ENCODE data around the gene ADGRB3.
"Not testable (repeated sequence)": the region's sequence is repeated elsewhere in the genome, so short reads cannot be mapped to it uniquely, and the experiment has no call there.

The ADGRB3 gene

GRCh38 chr6:68852791-68853190 lies 217.7 kb downstream of the ADGRB3 start:
- H3K4me1 ChIP-seq (ENCODE audit: control insufficient read depth in 5 of 5, insufficient read depth in 5 of 5, low read length in 5 of 5) = no peaks in the 10 kb centered on the region
- no peaks in the 10 kb centered on the region for H3K36me3 ChIP-seq (ENCODE audit: control insufficient read depth in 5 of 5, insufficient read depth in 5 of 5, low read length in 5 of 5)
- H3K9me3 ChIP-seq (ENCODE audit: control insufficient read depth in 5 of 5, low read length in 5 of 5) = peaks cover 0 to 2% (median 0%) of the 10 kb centered on the region in 5 donors
- no peak overlapping the region for H3K4me3 ChIP-seq (ENCODE audit: low read depth in 1 of 5, low read length in 5 of 5)
- no peak overlapping the region for H3K9ac ChIP-seq (ENCODE audit: low read length in 5 of 5)
- no peak overlapping the region for H3K27ac ChIP-seq (ENCODE audit: low read depth, low read length)
- H3K27me3 ChIP-seq (ENCODE audit: control insufficient read depth in 5 of 5, insufficient read depth in 4 of 5, low read length in 5 of 5) = no peaks in the 10 kb centered on the region

- Histone ChIP-seq H3K4me3 (ENCODE audit: low read depth in 1 of 5, low read length in 5 of 5) (no peak overlapping the region), H3K27me3 (ENCODE audit: control insufficient read depth in 5 of 5, insufficient read depth in 4 of 5, low read length in 5 of 5) (no peaks in the 10 kb centered on the region), H3K36me3 (ENCODE audit: control insufficient read depth in 5 of 5, insufficient read depth in 5 of 5, low read length in 5 of 5) (no peaks in the 10 kb centered on the region), H3K9me3 (ENCODE audit: control insufficient read depth in 5 of 5, low read length in 5 of 5) (peaks cover 2 to 19% (median 15%) of the 10 kb centered on the region in 5 donors), H3K27ac (ENCODE audit: low read depth, low read length) (no peak overlapping the region), H3K4me1 (ENCODE audit: control insufficient read depth in 5 of 5, insufficient read depth in 5 of 5, low read length in 5 of 5) (no peaks in the 10 kb centered on the region), H3K9ac (ENCODE audit: low read length in 5 of 5) (no peak overlapping the region)
These were observed 224.2 kb downstream of the ADGRB3 start for GRCh38 chr6:68859233-68859632.

- no peaks in the 10 kb centered on the region for H3K36me3 ChIP-seq (ENCODE audit: control insufficient read depth in 5 of 5, insufficient read depth in 5 of 5, low read length in 5 of 5)
- H3K4me1 ChIP-seq (ENCODE audit: control insufficient read depth in 5 of 5, insufficient read depth in 5 of 5, low read length in 5 of 5) = no peaks in the 10 kb centered on the region
- no peaks in the 10 kb centered on the region for H3K27me3 ChIP-seq (ENCODE audit: control insufficient read depth in 5 of 5, insufficient read depth in 4 of 5, low read length in 5 of 5)
- no peak overlapping the region for H3K27ac ChIP-seq (ENCODE audit: low read depth, low read length)
- H3K9me3 ChIP-seq (ENCODE audit: control insufficient read depth in 5 of 5, low read length in 5 of 5) = peaks cover 0 to 9% (median 8%) of the 10 kb centered on the region in 5 donors
- H3K4me3 ChIP-seq (ENCODE audit: low read depth in 1 of 5, low read length in 5 of 5) = no peak overlapping the region
- H3K9ac ChIP-seq (ENCODE audit: low read length in 5 of 5) = no peak overlapping the region
These were observed 233.6 kb downstream of the ADGRB3 start for GRCh38 chr6:68868646-68869045.

GRCh38 chr6:68873236-68873635 lies 238.2 kb downstream of the ADGRB3 start:
- Histone ChIP-seq H3K4me3 (ENCODE audit: low read depth in 1 of 5, low read length in 5 of 5) (no peak overlapping the region), H3K4me1 (ENCODE audit: control insufficient read depth in 5 of 5, insufficient read depth in 5 of 5, low read length in 5 of 5) (no peaks in the 10 kb centered on the region), H3K9me3 (ENCODE audit: control insufficient read depth in 5 of 5, low read length in 5 of 5) (no peaks in the 10 kb centered on the region), H3K36me3 (ENCODE audit: control insufficient read depth in 5 of 5, insufficient read depth in 5 of 5, low read length in 5 of 5) (no peaks in the 10 kb centered on the region), H3K9ac (ENCODE audit: low read length in 5 of 5) (no peak overlapping the region), H3K27me3 (ENCODE audit: control insufficient read depth in 5 of 5, insufficient read depth in 4 of 5, low read length in 5 of 5) (no peaks in the 10 kb centered on the region), H3K27ac (ENCODE audit: low read depth, low read length) (no peak overlapping the region)

- no peaks in the 10 kb centered on the region for H3K36me3 ChIP-seq (ENCODE audit: control insufficient read depth in 5 of 5, insufficient read depth in 5 of 5, low read length in 5 of 5)
- H3K27me3 ChIP-seq (ENCODE audit: control insufficient read depth in 5 of 5, insufficient read depth in 4 of 5, low read length in 5 of 5) = no peaks in the 10 kb centered on the region
- H3K4me3 ChIP-seq (ENCODE audit: low read depth in 1 of 5, low read length in 5 of 5) = no peak overlapping the region
- H3K9me3 ChIP-seq (ENCODE audit: control insufficient read depth in 5 of 5, low read length in 5 of 5) = no peaks in the 10 kb centered on the region
- H3K9ac ChIP-seq (ENCODE audit: low read length in 5 of 5) = no peak overlapping the region
- H3K27ac ChIP-seq (ENCODE audit: low read depth, low read length) = no peak overlapping the region
- H3K4me1 ChIP-seq (ENCODE audit: control insufficient read depth in 5 of 5, insufficient read depth in 5 of 5, low read length in 5 of 5) = no peaks in the 10 kb centered on the region
These were observed 239.7 kb downstream of the ADGRB3 start for GRCh38 chr6:68874747-68875146.

DNA sequence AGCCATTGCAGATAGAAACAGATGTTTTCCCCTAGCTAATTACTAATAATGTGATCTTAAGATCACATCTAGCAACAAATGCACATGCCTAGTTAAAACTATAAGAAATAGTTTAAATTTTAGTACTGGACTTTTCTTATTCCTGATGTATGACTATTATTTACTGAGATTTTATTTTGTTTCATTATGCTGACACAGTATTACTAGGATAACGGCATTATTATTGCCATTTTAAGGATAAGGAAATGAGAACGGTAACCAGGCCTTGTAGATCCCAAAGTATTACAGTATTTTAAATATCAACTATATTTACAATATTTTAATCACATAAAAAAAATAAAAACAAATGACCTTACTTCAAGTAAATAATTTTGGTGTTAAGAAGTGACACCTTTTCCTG lies 240.3 kb downstream of the ADGRB3 start:
- no peaks in the 10 kb centered on the region for H3K9me3 ChIP-seq (ENCODE audit: control insufficient read depth in 5 of 5, low read length in 5 of 5)
- H3K4me3 ChIP-seq (ENCODE audit: low read depth in 1 of 5, low read length in 5 of 5) = no peak overlapping the region
- H3K9ac ChIP-seq (ENCODE audit: low read length in 5 of 5) = no peak overlapping the region
- H3K27me3 ChIP-seq (ENCODE audit: control insufficient read depth in 5 of 5, insufficient read depth in 4 of 5, low read length in 5 of 5) = peaks cover 0 to 2% (median 0%) of the 10 kb centered on the region in 5 donors
- no peak overlapping the region for H3K27ac ChIP-seq (ENCODE audit: low read depth, low read length)
- no peaks in the 10 kb centered on the region for H3K36me3 ChIP-seq (ENCODE audit: control insufficient read depth in 5 of 5, insufficient read depth in 5 of 5, low read length in 5 of 5)
- no peaks in the 10 kb centered on the region for H3K4me1 ChIP-seq (ENCODE audit: control insufficient read depth in 5 of 5, insufficient read depth in 5 of 5, low read length in 5 of 5)

DNA sequence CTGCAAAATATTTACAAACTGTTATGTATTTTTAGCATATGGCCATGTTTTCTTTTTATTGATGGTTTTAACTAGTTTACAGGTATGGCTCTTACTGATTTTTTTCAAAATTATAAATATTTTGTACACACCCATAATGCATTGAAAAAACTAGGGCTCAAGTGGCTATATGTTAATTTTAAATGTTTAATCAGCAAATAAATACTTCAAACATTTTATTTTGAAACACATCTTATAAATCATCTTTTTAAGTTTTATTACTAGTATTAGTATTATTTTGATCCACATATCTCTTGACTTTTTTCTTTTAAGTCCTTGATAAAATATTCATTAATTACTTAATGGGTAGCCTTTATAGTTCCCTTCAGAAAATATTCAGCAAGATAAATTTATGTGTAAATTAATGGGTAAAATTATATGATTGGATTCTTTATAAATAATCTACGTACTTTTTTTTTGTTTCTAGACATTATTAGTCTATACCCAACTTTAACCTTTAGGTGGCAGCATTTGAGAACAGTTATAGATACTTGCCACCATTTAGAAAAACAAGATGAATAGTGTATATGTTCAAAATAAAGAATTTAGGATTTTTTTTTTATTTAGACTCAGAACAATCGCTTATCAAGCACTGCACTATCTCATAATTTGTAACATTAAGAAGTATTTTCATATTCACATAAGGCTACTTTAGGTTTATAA lies 241.9 kb downstream of the ADGRB3 start:
- no peaks in the 10 kb centered on the region for H3K4me1 ChIP-seq (ENCODE audit: control insufficient read depth in 5 of 5, insufficient read depth in 5 of 5, low read length in 5 of 5)
- H3K9me3 ChIP-seq (ENCODE audit: control insufficient read depth in 5 of 5, low read length in 5 of 5) = no peaks in the 10 kb centered on the region
- H3K4me3 ChIP-seq (ENCODE audit: low read depth in 1 of 5, low read length in 5 of 5) = no peak overlapping the region
- no peaks in the 10 kb centered on the region for H3K36me3 ChIP-seq (ENCODE audit: control insufficient read depth in 5 of 5, insufficient read depth in 5 of 5, low read length in 5 of 5)
- no peak overlapping the region for H3K9ac ChIP-seq (ENCODE audit: low read length in 5 of 5)
- H3K27me3 ChIP-seq (ENCODE audit: control insufficient read depth in 5 of 5, insufficient read depth in 4 of 5, low read length in 5 of 5) = peaks cover 0 to 2% (median 0%) of the 10 kb centered on the region in 5 donors
- no peak overlapping the region for H3K27ac ChIP-seq (ENCODE audit: low read depth, low read length)

- Histone ChIP-seq H3K4me3 (ENCODE audit: low read depth in 1 of 5, low read length in 5 of 5) (no peak overlapping the region), H3K27ac (ENCODE audit: low read depth, low read length) (no peak overlapping the region), H3K9me3 (ENCODE audit: control insufficient read depth in 5 of 5, low read length in 5 of 5) (no peaks in the 10 kb centered on the region), H3K36me3 (ENCODE audit: control insufficient read depth in 5 of 5, insufficient read depth in 5 of 5, low read length in 5 of 5) (no peaks in the 10 kb centered on the region), H3K27me3 (ENCODE audit: control insufficient read depth in 5 of 5, insufficient read depth in 4 of 5, low read length in 5 of 5) (peaks cover 0 to 2% (median 0%) of the 10 kb centered on the region in 5 donors), H3K4me1 (ENCODE audit: control insufficient read depth in 5 of 5, insufficient read depth in 5 of 5, low read length in 5 of 5) (no peaks in the 10 kb centered on the region), H3K9ac (ENCODE audit: low read length in 5 of 5) (no peak overlapping the region)
These were observed 245.2 kb downstream of the ADGRB3 start for GRCh38 chr6:68880050-68880813.

DNA sequence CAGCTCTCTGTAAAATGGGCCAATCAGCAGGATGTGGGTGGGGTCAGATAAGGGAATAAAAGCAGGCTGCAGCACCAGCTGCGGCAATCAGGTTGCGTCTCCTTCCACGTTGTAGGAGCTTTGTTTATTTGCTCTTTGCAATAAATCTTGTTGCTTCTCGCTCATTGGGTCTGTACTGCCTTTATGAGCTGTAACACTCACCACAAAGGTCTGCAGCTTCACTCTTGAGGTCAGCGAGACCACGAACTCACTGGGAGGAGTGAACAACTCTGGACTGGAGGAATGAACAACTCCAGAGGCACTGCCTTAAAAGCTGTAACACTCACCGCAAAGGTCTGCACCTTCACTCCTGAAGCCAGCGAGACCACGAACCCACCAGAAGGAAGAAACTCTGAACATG lies 248.2 kb downstream of the ADGRB3 start:
- H3K4me1 ChIP-seq (ENCODE audit: control insufficient read depth in 5 of 5, insufficient read depth in 5 of 5, low read length in 5 of 5); H3K9ac ChIP-seq (ENCODE audit: low read length in 5 of 5); H3K4me3 ChIP-seq (ENCODE audit: low read depth in 1 of 5, low read length in 5 of 5); H3K27me3 ChIP-seq (ENCODE audit: control insufficient read depth in 5 of 5, insufficient read depth in 4 of 5, low read length in 5 of 5); H3K36me3 ChIP-seq (ENCODE audit: control insufficient read depth in 5 of 5, insufficient read depth in 5 of 5, low read length in 5 of 5); H3K27ac ChIP-seq (ENCODE audit: low read depth, low read length); H3K9me3 ChIP-seq (ENCODE audit: control insufficient read depth in 5 of 5, low read length in 5 of 5): not testable (repeated sequence)

DNA sequence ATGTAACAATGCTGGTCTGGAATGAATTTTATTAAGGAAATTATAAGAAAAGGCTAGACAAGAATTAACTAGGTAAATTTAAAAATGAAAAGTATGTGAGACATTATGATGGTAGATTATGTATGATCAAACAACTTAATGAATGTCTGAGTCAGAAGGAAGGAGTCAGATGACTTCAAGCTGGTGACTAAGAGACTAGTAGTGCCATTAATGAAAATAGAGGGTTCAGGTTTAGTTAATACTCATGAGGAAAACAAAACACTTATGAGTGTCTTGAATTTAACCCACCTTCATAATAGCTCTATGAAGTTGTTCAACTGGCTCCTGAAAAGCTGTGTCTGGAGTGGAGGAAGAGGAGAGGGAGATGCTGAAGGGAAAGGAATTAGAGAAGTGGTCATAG lies 256.3 kb downstream of the ADGRB3 start:
- no peak overlapping the region for H3K9ac ChIP-seq (ENCODE audit: low read length in 5 of 5)
- no peaks in the 10 kb centered on the region for H3K36me3 ChIP-seq (ENCODE audit: control insufficient read depth in 5 of 5, insufficient read depth in 5 of 5, low read length in 5 of 5)
- no peaks in the 10 kb centered on the region for H3K27me3 ChIP-seq (ENCODE audit: control insufficient read depth in 5 of 5, insufficient read depth in 4 of 5, low read length in 5 of 5)
- H3K4me3 ChIP-seq (ENCODE audit: low read depth in 1 of 5, low read length in 5 of 5) = no peak overlapping the region
- H3K4me1 ChIP-seq (ENCODE audit: control insufficient read depth in 5 of 5, insufficient read depth in 5 of 5, low read length in 5 of 5) = no peaks in the 10 kb centered on the region
- no peaks in the 10 kb centered on the region for H3K9me3 ChIP-seq (ENCODE audit: control insufficient read depth in 5 of 5, low read length in 5 of 5)
- no peak overlapping the region for H3K27ac ChIP-seq (ENCODE audit: low read depth, low read length)

Data from subcutaneous abdominal adipose tissue (tissue), 5 donors.